GM12878 (cell line): ENCODE data around the gene WBP11. TPM values are rescaled to one million over a fixed set of nuclear protein-coding genes. Genes with fewer than 3 reads are reported as not detected.

Experiments
- BHLHE40 ChIP-seq, 2 experiments: fragments of 450-650 bp in 1 of 2; IDR thresholded peaks; 2 replicates each; pipeline ENCODE4 v1.6.1; 2011 to 2017; ENCODE audit warnings: low read depth in 2 of 2, borderline replicate concordance in 1 of 2, improper control_type of control experiment in 1 of 2, low read length in 1 of 2, mild to moderate bottlenecking in 1 of 2
- PML ChIP-seq: IDR thresholded peaks from 2 replicates; pipeline ENCODE4 v1.6.1; 2012; ENCODE audit warnings: low read length, inconsistent platforms
- USF2 ChIP-seq: IDR thresholded peaks from 2 replicates; pipeline ENCODE4 v1.6.1; 2011; ENCODE audit warnings: low read depth, low read length, improper control_type of control experiment, borderline replicate concordance
- ZBTB40 ChIP-seq: fragments of 450-650 bp; IDR thresholded peaks from 2 replicates; pipeline ENCODE4 v1.6.1; 2016; ENCODE audit warnings: mild to moderate bottlenecking, moderate library complexity, borderline replicate concordance
- polyA plus RNA-seq, 11 experiments: library from polyadenylated mRNA; depleted of rRNA in 4 of 11; unstranded in 6 of 11; stranded (reverse) in 5 of 11; fragments of >200 nt; fragmentation: Nextera tagmentation in 4 of 11; fragmentation: Illumina TruSeq in 1 of 11; extraction: Ambion mirVana in 4 of 11; extraction: Trizol in 1 of 11; gene quantifications; 1 replicate in 1 of 11; 2 replicates in 10 of 11; pipeline versions ENCODE4 v1.2.1 to v1.2.3, GENCODE V29; 2011 to 2016; ENCODE audit warnings: inconsistent platforms in 2 of 11, missing spikeins in 2 of 11, low read depth in 1 of 11
- total RNA-seq, 4 experiments: library from RNA; depleted of rRNA in 3 of 4; stranded (reverse); fragments of >200 nt in 3 of 4; fragmentation: Illumina TruSeq in 1 of 4; extraction: Trizol in 1 of 4; gene quantifications; 2 replicates each; pipeline versions ENCODE4 v1.2.1 to v1.2.3, GENCODE V29; 2013 to 2021
- TF ChIP-seq, protein P1 (sequence below): IDR thresholded peaks from 2 replicates; pipeline ENCODE4 v1.6.1; 2012; ENCODE audit warnings: improper control_type of control experiment, low read depth, low read length; ENCODE audit not compliant: insufficient replicate concordance
- TF ChIP-seq, protein P2 (sequence below): fragments of 450-650 bp; IDR thresholded peaks from 2 replicates; pipeline ENCODE4 v1.6.1; 2018; ENCODE audit warnings: mild to moderate bottlenecking, low read depth, moderate library complexity; ENCODE audit not compliant: partially characterized antibody
- TF ChIP-seq, protein P3 (sequence below): fragments of 450-650 bp; formaldehyde crosslinking; IDR thresholded peaks from 2 replicates; pipeline ENCODE4 v1.5.0; 2022; ENCODE audit warnings: mild to moderate bottlenecking, missing genetic modification characterization
- TF ChIP-seq, protein P4 (sequence below): IDR thresholded peaks from 2 replicates; pipeline ENCODE4 v1.6.1; 2012; ENCODE audit warnings: low read depth, low read length, improper control_type of control experiment

The WBP11 gene
- total and polyA plus RNA-seq, 10 of the 15 experiments (the other 5 are each of a cell fraction or from before 2014, with no cell fraction given) = 11.5 to 107 (median 29.1) TPM

DNA sequence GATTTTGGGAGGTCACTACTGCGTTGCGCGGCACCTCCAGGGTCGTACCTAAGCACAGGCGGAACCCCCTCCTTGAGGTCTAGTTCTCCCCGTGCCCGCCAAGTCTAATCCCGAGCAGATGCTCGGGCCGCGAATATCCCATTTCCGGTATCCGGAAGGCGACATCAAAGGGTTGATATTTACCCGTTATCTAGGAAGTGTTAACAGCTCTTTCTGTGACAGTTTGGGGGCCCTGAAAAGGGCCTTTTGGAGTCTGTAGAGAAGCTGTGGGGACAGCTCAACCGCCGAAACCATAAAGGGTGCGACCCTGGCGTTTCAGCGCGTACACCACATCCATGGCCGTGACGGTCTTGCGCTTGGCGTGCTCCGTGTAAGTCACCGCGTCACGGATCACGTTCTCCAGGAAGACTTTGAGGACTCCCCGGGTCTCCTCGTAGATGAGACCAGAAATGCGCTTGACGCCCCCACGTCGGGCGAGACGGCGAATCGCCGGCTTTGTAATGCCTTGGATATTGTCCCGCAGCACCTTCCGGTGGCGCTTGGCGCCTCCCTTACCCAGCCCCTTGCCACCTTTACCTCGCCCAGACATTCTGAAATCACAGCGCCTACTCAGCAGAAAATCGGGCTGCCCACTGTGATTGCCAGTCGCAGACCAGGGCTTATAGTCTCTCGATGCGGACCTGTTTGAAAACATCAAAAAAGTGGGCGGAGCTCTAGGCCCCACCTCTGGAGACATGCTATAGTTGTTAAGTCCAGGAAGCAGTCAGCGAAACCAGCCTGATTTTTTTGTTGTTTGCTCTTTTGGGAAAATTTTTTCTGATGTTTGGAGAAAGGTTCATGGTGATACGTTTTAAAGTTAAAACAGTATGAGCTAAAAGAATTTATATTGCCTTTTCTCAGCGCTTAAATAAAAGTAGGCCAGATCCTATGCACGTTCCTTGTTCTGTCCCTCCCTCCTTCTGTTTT, 32.5 kb downstream of the WBP11 start (continued):
- TF ChIP-seq, protein P1, sequence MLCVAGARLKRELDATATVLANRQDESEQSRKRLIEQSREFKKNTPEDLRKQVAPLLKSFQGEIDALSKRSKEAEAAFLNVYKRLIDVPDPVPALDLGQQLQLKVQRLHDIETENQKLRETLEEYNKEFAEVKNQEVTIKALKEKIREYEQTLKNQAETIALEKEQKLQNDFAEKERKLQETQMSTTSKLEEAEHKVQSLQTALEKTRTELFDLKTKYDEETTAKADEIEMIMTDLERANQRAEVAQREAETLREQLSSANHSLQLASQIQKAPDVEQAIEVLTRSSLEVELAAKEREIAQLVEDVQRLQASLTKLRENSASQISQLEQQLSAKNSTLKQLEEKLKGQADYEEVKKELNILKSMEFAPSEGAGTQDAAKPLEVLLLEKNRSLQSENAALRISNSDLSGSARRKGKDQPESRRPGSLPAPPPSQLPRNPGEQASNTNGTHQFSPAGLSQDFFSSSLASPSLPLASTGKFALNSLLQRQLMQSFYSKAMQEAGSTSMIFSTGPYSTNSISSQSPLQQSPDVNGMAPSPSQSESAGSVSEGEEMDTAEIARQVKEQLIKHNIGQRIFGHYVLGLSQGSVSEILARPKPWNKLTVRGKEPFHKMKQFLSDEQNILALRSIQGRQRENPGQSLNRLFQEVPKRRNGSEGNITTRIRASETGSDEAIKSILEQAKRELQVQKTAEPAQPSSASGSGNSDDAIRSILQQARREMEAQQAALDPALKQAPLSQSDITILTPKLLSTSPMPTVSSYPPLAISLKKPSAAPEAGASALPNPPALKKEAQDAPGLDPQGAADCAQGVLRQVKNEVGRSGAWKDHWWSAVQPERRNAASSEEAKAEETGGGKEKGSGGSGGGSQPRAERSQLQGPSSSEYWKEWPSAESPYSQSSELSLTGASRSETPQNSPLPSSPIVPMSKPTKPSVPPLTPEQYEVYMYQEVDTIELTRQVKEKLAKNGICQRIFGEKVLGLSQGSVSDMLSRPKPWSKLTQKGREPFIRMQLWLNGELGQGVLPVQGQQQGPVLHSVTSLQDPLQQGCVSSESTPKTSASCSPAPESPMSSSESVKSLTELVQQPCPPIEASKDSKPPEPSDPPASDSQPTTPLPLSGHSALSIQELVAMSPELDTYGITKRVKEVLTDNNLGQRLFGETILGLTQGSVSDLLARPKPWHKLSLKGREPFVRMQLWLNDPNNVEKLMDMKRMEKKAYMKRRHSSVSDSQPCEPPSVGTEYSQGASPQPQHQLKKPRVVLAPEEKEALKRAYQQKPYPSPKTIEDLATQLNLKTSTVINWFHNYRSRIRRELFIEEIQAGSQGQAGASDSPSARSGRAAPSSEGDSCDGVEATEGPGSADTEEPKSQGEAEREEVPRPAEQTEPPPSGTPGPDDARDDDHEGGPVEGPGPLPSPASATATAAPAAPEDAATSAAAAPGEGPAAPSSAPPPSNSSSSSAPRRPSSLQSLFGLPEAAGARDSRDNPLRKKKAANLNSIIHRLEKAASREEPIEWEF = peak; percentile 42
- TF ChIP-seq USF2 = no peak; the same call in 1 of the 2 replicates
- TF ChIP-seq BHLHE40 (IDR thresholded peaks at IDR 0.05; ENCODE audit: borderline replicate concordance in 1 of 2, low read depth in 2 of 2, low read length in 1 of 2) = peak; percentile 57 to 81
- TF ChIP-seq, protein P2, sequence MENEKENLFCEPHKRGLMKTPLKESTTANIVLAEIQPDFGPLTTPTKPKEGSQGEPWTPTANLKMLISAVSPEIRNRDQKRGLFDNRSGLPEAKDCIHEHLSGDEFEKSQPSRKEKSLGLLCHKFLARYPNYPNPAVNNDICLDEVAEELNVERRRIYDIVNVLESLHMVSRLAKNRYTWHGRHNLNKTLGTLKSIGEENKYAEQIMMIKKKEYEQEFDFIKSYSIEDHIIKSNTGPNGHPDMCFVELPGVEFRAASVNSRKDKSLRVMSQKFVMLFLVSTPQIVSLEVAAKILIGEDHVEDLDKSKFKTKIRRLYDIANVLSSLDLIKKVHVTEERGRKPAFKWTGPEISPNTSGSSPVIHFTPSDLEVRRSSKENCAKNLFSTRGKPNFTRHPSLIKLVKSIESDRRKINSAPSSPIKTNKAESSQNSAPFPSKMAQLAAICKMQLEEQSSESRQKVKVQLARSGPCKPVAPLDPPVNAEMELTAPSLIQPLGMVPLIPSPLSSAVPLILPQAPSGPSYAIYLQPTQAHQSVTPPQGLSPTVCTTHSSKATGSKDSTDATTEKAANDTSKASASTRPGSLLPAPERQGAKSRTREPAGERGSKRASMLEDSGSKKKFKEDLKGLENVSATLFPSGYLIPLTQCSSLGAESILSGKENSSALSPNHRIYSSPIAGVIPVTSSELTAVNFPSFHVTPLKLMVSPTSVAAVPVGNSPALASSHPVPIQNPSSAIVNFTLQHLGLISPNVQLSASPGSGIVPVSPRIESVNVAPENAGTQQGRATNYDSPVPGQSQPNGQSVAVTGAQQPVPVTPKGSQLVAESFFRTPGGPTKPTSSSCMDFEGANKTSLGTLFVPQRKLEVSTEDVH = no peak
- TF ChIP-seq, protein P3, sequence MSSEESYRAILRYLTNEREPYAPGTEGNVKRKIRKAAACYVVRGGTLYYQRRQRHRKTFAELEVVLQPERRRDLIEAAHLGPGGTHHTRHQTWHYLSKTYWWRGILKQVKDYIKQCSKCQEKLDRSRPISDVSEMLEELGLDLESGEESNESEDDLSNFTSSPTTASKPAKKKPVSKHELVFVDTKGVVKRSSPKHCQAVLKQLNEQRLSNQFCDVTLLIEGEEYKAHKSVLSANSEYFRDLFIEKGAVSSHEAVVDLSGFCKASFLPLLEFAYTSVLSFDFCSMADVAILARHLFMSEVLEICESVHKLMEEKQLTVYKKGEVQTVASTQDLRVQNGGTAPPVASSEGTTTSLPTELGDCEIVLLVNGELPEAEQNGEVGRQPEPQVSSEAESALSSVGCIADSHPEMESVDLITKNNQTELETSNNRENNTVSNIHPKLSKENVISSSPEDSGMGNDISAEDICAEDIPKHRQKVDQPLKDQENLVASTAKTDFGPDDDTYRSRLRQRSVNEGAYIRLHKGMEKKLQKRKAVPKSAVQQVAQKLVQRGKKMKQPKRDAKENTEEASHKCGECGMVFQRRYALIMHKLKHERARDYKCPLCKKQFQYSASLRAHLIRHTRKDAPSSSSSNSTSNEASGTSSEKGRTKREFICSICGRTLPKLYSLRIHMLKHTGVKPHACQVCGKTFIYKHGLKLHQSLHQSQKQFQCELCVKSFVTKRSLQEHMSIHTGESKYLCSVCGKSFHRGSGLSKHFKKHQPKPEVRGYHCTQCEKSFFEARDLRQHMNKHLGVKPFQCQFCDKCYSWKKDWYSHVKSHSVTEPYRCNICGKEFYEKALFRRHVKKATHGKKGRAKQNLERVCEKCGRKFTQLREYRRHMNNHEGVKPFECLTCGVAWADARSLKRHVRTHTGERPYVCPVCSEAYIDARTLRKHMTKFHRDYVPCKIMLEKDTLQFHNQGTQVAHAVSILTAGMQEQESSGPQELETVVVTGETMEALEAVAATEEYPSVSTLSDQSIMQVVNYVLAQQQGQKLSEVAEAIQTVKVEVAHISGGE (CRISPR knock-in tag) = peak; percentile 42; the same call in 1 of the 2 replicates
- peak; percentile 100 for TF ChIP-seq PML
- peak; percentile 82 for TF ChIP-seq ZBTB40
- TF ChIP-seq, protein P4, sequence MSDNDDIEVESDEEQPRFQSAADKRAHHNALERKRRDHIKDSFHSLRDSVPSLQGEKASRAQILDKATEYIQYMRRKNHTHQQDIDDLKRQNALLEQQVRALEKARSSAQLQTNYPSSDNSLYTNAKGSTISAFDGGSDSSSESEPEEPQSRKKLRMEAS = peak; percentile 27; the same call in 1 of the 2 replicates
